HCT116 (cell line): Measurements from ENCODE around the gene CYP2A13. TPM values are rescaled to one million over a fixed set of nuclear protein-coding genes. Genes with fewer than 3 reads are reported as not detected.

ENCODE experiments used
- ATAC-seq: fragments of 200-7000 bp; cut with Tn5 transposase; 2 replicates; pipeline ENCODE4 v1.9.1; 2020; ENCODE audit warnings: mild to moderate bottlenecking, moderate library complexity
- BruUV-seq: library from RNA; stranded (reverse); fragments of 400-500 nt; replicated peaks from 2 replicates; lab custom pipeline; 2021; lab: Mats Ljungman, UMichigan
- CTCF ChIA-PET: fragments of 300-600 bp; sonication (Branson Sonifier 250); formaldehyde crosslinking; loops from one replicate; lab custom pipeline; 2021; ENCODE audit warnings: antibody characterized with exemption; lab: Charles Lee
- POLR2A ChIA-PET: fragments of 300-600, 350-600 bp; sonication (Branson Sonifier 250); formaldehyde crosslinking; loops from one replicate; lab custom pipeline; 2021; ENCODE audit warnings: antibody characterized with exemption; lab: Charles Lee
- RAD21 ChIA-PET, 2 experiments: fragments of 300-600 bp; sonication (Branson Sonifier 250); formaldehyde crosslinking; loops; one replicate each; lab custom pipeline; 2023; ENCODE audit warnings: low total read pairs in 2 of 2; ENCODE audit not compliant: uncharacterized antibody in 2 of 2, unreplicated experiment in 2 of 2, low non-redundant PET in 1 of 2; lab: Charles Lee
- DNase-seq: peaks from one replicate; pipeline ENCODE4 v3.0.0-alpha.2; 2010; ENCODE audit warnings: low read depth, low spot score
- H2AFZ ChIP-seq: fragments of 200-600 bp; shearing (Covaris generic), sonication (generic); 2 replicates; pipeline ENCODE4 v1.6.1; 2017; ENCODE audit warnings: low read depth, mixed run types, mixed read lengths, antibody characterized with exemption, low read length; ENCODE audit not compliant: poor library complexity, severe bottlenecking
- H3K27ac ChIP-seq: 2 replicates; pipeline ENCODE4 v1.5.1; 2012; ENCODE audit warnings: low read depth, low read length
- H3K27me3 ChIP-seq: fragments of 200-600 bp; sonication (generic); 2 replicates; pipeline ENCODE4 v1.6.1; 2016; ENCODE audit warnings: mixed run types, low read length, mixed read lengths; ENCODE audit not compliant: insufficient read depth
- H3K36me3 ChIP-seq, 2 experiments: fragments of 200-500 bp in 1 of 2; fragments of 200-600 bp in 1 of 2; sonication (Bioruptor generic) in 1 of 2; sonication (generic) in 1 of 2; 2 replicates each; pipeline versions ENCODE4 v1.5.1 to v1.6.1; 2014 to 2016; ENCODE audit warnings: low read length in 2 of 2, inconsistent platforms in 1 of 2, mixed read lengths in 1 of 2, mixed run types in 1 of 2; ENCODE audit not compliant: insufficient read depth in 2 of 2, control insufficient read depth in 1 of 2
- H3K4me1 ChIP-seq, 2 experiments: fragments of 200-600 bp in 1 of 2; sonication (generic) in 1 of 2; 2 replicates each; pipeline versions ENCODE4 v1.5.1 to v1.6.1; 2012 to 2017; ENCODE audit warnings: low read length in 2 of 2, inconsistent platforms in 1 of 2, mild to moderate bottlenecking in 1 of 2, mixed read lengths in 1 of 2, mixed run types in 1 of 2, moderate library complexity in 1 of 2; ENCODE audit not compliant: insufficient read depth in 2 of 2, control insufficient read depth in 1 of 2
- H3K4me2 ChIP-seq: fragments of 200-600 bp; sonication (generic); 2 replicates; pipeline ENCODE4 v1.6.1; 2017; ENCODE audit warnings: mixed run types, low read length, mixed read lengths
- H3K4me3 ChIP-seq, 2 experiments: fragments of 200-600 bp in 1 of 2; sonication (generic) in 1 of 2; replicated peaks in 1 of 2; 2 replicates each; pipeline ENCODE4 v1.5.1; 2011 to 2016; ENCODE audit warnings: low read length in 2 of 2, control low read depth in 1 of 2, low read depth in 1 of 2, mild to moderate bottlenecking in 1 of 2, mixed read lengths in 1 of 2, mixed run types in 1 of 2
- H3K79me2 ChIP-seq: fragments of 200-600 bp; sonication (generic); 2 replicates; pipeline ENCODE4 v1.6.1; 2017; ENCODE audit warnings: mild to moderate bottlenecking, mixed run types, low read length, moderate library complexity, mixed read lengths; ENCODE audit not compliant: insufficient read depth
- H3K9ac ChIP-seq: fragments of 200-600 bp; sonication (generic); 2 replicates; pipeline ENCODE4 v1.6.1; 2016; ENCODE audit warnings: low read length, mixed read lengths
- H3K9me2 ChIP-seq: fragments of 200-600 bp; sonication (generic), shearing (Covaris generic); 2 replicates; pipeline ENCODE4 v1.6.1; 2017; ENCODE audit warnings: mixed run types, mild to moderate bottlenecking, moderate library complexity; ENCODE audit not compliant: insufficient read depth
- H3K9me3 ChIP-seq, 2 experiments: fragments of 200-500 bp in 1 of 2; fragments of 200-600 bp in 1 of 2; sonication (Bioruptor generic) in 1 of 2; sonication (generic) in 1 of 2; 2 replicates each; pipeline ENCODE4 v1.6.1; 2014 to 2017; ENCODE audit warnings: low read length in 2 of 2, mixed read lengths in 2 of 2, inconsistent platforms in 1 of 2, low read depth in 1 of 2, mild to moderate bottlenecking in 1 of 2, mixed run types in 1 of 2, moderate library complexity in 1 of 2; ENCODE audit not compliant: control insufficient read depth in 1 of 2, insufficient read depth in 1 of 2
- H4K20me1 ChIP-seq: fragments of 200-600 bp; sonication (generic), shearing (Covaris generic); 2 replicates; pipeline ENCODE4 v1.6.1; 2017; ENCODE audit warnings: mixed run types, mild to moderate bottlenecking, moderate library complexity; ENCODE audit not compliant: insufficient read depth
- CBX3 ChIP-seq: IDR thresholded peaks from 2 replicates; pipeline ENCODE4 v1.6.1; 2012; ENCODE audit warnings: low read depth
- EGR1 ChIP-seq: IDR thresholded peaks from 2 replicates; pipeline ENCODE4 v1.6.1; 2012; ENCODE audit warnings: low read depth
- EZH2 ChIP-seq: fragments of 200-600 bp; sonication (generic); IDR thresholded peaks from 2 replicates; pipeline ENCODE4 v1.6.1; 2017; ENCODE audit warnings: antibody characterized with exemption, mixed run types
- FOSL1 ChIP-seq: IDR thresholded peaks from 2 replicates; pipeline ENCODE4 v1.6.1; 2012; ENCODE audit warnings: low read depth
- JUND ChIP-seq: IDR thresholded peaks from 2 replicates; pipeline ENCODE4 v1.6.1; 2012
- RAD21 ChIP-seq: IDR thresholded peaks from 2 replicates; pipeline ENCODE4 v1.6.1; 2012; ENCODE audit warnings: low read depth, mild to moderate bottlenecking
- SIN3A ChIP-seq: IDR thresholded peaks from 2 replicates; pipeline ENCODE4 v1.6.1; 2012; ENCODE audit warnings: low read depth
- YY1 ChIP-seq: IDR thresholded peaks from 2 replicates; pipeline ENCODE4 v1.6.1; 2011; ENCODE audit warnings: low read length, low read depth, moderate library complexity, mild to moderate bottlenecking; ENCODE audit not compliant: insufficient replicate concordance; ENCODE audit errors: extremely low read depth
- ZFX ChIP-seq: fragments of 450-650 bp; IDR thresholded peaks from 2 replicates; pipeline ENCODE4 v1.6.1; 2017
- intact Hi-C: fragments of 100-400 bp; cut with micrococcal nuclease; formaldehyde crosslinking; loops from 2 replicates; pipeline ENCODE4 v1.10.0; 2022
- total RNA-seq: library from RNA; stranded (reverse); gene quantifications from one replicate; pipeline ENCODE4 v1.2.1, GENCODE V29; 2021; ENCODE audit not compliant: unreplicated experiment
- TF ChIP-seq, protein P1 (sequence below): IDR thresholded peaks from 2 replicates; pipeline ENCODE4 v1.6.1; 2012
- TF ChIP-seq, protein P2 (sequence below): IDR thresholded peaks from 2 replicates; pipeline ENCODE4 v1.6.1; 2012; ENCODE audit warnings: low read depth
- TF ChIP-seq, protein P3 (sequence below), 3 experiments: fragments of 200-600 bp in 1 of 3; sonication (generic) in 1 of 3; IDR thresholded peaks in 2 of 3; conservative IDR thresholded peaks in 1 of 3; 2 replicates each; pipeline ENCODE4 v1.5.1; 2012 to 2017; ENCODE audit warnings: low read depth in 2 of 3, low read length in 2 of 3, antibody characterized with exemption in 1 of 3, borderline replicate concordance in 1 of 3, control low read depth in 1 of 3, mild to moderate bottlenecking in 1 of 3, mixed read lengths in 1 of 3, mixed run types in 1 of 3, moderate library complexity in 1 of 3; ENCODE audit not compliant: insufficient read depth in 1 of 3

Gene CYP2A13
- total RNA-seq, 1 experiment from 2014 or later, result not detected

DNA sequence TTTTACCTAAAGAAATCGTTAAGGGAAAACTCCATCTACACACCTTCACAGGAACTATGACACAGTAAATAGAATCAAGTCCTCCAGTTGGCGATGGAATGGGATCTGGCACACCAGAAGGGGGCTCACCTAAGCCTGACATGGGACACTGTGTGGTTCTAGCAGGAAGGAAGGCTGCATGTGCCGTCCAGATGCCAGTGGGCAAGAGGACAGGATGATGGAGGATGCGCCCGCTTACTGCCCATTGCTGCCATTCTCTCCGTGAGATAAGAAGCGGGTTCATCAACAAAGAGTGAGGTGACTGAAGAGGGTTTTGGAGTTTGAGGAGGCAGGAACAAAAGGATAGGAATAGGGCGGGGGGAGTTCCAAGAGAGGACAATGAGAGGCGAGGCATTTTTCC is 23.0 kb downstream of the CYP2A13 start (continued):
- TF ChIP-seq, protein P1, sequence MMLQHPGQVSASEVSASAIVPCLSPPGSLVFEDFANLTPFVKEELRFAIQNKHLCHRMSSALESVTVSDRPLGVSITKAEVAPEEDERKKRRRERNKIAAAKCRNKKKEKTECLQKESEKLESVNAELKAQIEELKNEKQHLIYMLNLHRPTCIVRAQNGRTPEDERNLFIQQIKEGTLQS, result no peak
- TF ChIP-seq FOSL1 (no peak), JUND (no peak), CBX3 (no peak)

DNA sequence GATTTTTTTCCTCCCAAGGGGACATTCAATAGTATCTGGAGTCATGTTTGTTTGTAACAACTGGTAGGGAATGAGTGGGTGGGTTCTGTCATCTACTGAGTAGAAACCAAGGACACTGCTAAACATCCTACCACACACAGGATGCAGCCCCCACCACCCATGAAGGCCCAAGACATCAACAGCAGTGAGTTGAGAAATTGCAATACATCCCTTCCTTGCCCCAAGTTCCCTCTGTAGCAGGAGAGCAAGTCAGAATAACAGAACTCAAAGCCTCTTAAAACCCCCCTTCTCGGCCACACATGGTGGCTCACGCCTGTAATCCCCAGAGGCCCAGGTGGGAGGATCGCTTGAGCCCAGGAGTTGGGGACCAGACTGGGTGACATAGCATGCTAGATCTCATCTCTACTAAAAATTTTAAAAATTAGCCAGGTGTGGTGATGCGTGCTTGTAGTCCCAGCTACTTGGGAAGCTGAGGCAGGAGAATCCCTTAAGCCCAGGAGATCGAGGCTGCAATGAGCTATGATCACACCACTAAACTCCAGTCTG is 23.6 kb downstream of the CYP2A13 start:
- H3K9ac ChIP-seq, result no peak overlapping the region
- no peaks in the 10 kb centered on the region for H3K9me3 ChIP-seq
- ChIA-PET RAD21 (no interaction called here), POLR2A (no interaction called here), CTCF (no interaction called here)
- intact Hi-C loops, result no loop called here
- H2AFZ ChIP-seq, result no peak overlapping the region
- H3K4me2 ChIP-seq, result no peak overlapping the region
- H3K79me2 ChIP-seq, result no peaks in the 10 kb centered on the region
- TF ChIP-seq RAD21, result no peak
- TF ChIP-seq EZH2, result no peak
- no peak for TF ChIP-seq SIN3A
- H3K27ac ChIP-seq, result no peak overlapping the region
- H3K27me3 ChIP-seq, result no peaks in the 10 kb centered on the region
- H3K4me1 ChIP-seq, result no peaks in the 10 kb centered on the region
- no peaks in the 10 kb centered on the region for H3K9me2 ChIP-seq
- H3K36me3 ChIP-seq, result no peaks in the 10 kb centered on the region
- DNase-seq (no peak), ATAC-seq (no peak)
- no peak overlapping the region for H3K4me3 ChIP-seq
- BruUV-seq, result no TSS peak
- H4K20me1 ChIP-seq, result no peaks in the 10 kb centered on the region

DNA sequence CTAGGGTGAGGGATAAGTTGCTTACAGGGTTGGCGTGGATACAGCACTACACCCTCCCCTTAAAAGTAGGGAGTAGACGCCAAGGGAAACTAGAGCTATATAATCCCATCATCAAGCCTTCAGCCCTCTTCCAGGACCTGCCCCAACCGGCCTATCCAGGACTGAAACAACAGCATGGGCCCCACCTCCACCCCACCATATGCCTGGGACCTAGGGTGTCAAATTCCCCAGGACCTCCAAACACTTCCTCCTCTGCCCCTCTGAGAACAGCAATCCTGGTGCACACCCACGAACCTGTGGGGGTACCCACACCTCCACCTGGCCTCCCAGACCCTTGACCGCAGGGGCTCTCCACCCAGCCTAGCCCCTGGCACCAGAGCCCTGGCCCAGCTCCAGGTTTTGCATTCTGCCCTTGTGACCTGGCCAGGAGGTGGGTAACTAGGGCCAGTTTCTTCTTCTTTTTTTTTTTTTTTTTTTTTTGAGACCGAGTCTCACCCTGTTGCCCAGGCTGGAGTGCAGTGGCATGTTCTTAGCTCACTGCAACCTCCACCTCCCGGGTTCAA is 24.6 kb downstream of the CYP2A13 start:
- Histone ChIP-seq H3K9me2 (no peaks in the 10 kb centered on the region), H3K79me2 (no peaks in the 10 kb centered on the region), H3K9ac (no peak overlapping the region), H3K4me2 (no peak overlapping the region), H3K27ac (no peak overlapping the region), H3K27me3 (no peaks in the 10 kb centered on the region), H3K4me3 (no peak overlapping the region), H2AFZ (no peak overlapping the region), H3K4me1 (no peaks in the 10 kb centered on the region), H3K36me3 (no peaks in the 10 kb centered on the region), H4K20me1 (no peaks in the 10 kb centered on the region), H3K9me3 (no peaks in the 10 kb centered on the region)
- no TSS peak for BruUV-seq
- RAD21 ChIA-PET, result interaction anchor here in 1 of 2 experiments (0.7 kb wide), 1 partner anchor 47 kb away, joined by 3 read pairs; no protein-coding TSS in a partner anchor
- intact Hi-C loops, result no loop called here
- POLR2A ChIA-PET, result no interaction called here
- CTCF ChIA-PET, result no interaction called here
- DNase-seq (no peak), ATAC-seq (no peak)
- TF ChIP-seq, protein P2, sequence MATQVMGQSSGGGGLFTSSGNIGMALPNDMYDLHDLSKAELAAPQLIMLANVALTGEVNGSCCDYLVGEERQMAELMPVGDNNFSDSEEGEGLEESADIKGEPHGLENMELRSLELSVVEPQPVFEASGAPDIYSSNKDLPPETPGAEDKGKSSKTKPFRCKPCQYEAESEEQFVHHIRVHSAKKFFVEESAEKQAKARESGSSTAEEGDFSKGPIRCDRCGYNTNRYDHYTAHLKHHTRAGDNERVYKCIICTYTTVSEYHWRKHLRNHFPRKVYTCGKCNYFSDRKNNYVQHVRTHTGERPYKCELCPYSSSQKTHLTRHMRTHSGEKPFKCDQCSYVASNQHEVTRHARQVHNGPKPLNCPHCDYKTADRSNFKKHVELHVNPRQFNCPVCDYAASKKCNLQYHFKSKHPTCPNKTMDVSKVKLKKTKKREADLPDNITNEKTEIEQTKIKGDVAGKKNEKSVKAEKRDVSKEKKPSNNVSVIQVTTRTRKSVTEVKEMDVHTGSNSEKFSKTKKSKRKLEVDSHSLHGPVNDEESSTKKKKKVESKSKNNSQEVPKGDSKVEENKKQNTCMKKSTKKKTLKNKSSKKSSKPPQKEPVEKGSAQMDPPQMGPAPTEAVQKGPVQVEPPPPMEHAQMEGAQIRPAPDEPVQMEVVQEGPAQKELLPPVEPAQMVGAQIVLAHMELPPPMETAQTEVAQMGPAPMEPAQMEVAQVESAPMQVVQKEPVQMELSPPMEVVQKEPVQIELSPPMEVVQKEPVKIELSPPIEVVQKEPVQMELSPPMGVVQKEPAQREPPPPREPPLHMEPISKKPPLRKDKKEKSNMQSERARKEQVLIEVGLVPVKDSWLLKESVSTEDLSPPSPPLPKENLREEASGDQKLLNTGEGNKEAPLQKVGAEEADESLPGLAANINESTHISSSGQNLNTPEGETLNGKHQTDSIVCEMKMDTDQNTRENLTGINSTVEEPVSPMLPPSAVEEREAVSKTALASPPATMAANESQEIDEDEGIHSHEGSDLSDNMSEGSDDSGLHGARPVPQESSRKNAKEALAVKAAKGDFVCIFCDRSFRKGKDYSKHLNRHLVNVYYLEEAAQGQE, result no peak
- TF ChIP-seq JUND, result no peak
- TF ChIP-seq, protein P1, result no peak
- TF ChIP-seq EGR1, result no peak
- TF ChIP-seq RAD21, result no peak
- TF ChIP-seq ZFX, result no peak
- TF ChIP-seq CBX3, result no peak
- no peak for TF ChIP-seq YY1
- no peak for TF ChIP-seq SIN3A
- TF ChIP-seq, protein P3, sequence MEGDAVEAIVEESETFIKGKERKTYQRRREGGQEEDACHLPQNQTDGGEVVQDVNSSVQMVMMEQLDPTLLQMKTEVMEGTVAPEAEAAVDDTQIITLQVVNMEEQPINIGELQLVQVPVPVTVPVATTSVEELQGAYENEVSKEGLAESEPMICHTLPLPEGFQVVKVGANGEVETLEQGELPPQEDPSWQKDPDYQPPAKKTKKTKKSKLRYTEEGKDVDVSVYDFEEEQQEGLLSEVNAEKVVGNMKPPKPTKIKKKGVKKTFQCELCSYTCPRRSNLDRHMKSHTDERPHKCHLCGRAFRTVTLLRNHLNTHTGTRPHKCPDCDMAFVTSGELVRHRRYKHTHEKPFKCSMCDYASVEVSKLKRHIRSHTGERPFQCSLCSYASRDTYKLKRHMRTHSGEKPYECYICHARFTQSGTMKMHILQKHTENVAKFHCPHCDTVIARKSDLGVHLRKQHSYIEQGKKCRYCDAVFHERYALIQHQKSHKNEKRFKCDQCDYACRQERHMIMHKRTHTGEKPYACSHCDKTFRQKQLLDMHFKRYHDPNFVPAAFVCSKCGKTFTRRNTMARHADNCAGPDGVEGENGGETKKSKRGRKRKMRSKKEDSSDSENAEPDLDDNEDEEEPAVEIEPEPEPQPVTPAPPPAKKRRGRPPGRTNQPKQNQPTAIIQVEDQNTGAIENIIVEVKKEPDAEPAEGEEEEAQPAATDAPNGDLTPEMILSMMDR (IDR thresholded peaks at IDR 0.05 in 2 of 3, conservative IDR thresholded peaks at IDR 0.05 in 1 of 3; ENCODE audit: borderline replicate concordance in 1 of 3, insufficient read depth in 1 of 3, low read depth in 2 of 3, low read length in 2 of 3), result no peak
